ENCODE measurements around the gene LRGUK.
"Not testable (repeated sequence)": the region's sequence is repeated elsewhere in the genome, so short reads cannot be mapped to it uniquely, and the experiment has no call there.

Gene LRGUK

DNA sequence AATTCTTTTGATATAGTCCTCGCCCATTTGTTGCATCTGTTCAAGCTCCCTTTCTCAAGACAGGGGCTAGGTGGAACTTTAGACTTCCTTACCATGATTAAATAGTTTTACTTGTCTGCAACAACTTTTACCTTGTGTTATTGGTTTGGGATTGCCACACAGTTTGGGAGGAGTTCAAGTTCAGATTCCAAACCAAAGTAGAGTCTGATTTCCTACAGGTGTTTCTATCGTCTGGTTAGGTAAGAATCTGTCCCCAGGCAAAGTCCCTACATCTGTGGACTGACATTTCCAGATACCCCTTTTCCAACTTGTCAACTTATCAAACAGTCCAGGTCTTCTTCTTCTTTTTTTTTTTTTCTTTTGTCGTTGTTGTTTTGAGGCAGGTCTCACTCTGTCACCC lies 93.1 kb downstream of the LRGUK start:
- H3K4me3 ChIP-seq (ENCODE audit: low read depth, low read length) = no peak overlapping the region
- TF ChIP-seq, protein P1, sequence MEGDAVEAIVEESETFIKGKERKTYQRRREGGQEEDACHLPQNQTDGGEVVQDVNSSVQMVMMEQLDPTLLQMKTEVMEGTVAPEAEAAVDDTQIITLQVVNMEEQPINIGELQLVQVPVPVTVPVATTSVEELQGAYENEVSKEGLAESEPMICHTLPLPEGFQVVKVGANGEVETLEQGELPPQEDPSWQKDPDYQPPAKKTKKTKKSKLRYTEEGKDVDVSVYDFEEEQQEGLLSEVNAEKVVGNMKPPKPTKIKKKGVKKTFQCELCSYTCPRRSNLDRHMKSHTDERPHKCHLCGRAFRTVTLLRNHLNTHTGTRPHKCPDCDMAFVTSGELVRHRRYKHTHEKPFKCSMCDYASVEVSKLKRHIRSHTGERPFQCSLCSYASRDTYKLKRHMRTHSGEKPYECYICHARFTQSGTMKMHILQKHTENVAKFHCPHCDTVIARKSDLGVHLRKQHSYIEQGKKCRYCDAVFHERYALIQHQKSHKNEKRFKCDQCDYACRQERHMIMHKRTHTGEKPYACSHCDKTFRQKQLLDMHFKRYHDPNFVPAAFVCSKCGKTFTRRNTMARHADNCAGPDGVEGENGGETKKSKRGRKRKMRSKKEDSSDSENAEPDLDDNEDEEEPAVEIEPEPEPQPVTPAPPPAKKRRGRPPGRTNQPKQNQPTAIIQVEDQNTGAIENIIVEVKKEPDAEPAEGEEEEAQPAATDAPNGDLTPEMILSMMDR (IDR thresholded peaks at IDR 0.05; ENCODE audit: borderline replicate concordance, insufficient read depth, low read depth, low read length) = no peak

DNA sequence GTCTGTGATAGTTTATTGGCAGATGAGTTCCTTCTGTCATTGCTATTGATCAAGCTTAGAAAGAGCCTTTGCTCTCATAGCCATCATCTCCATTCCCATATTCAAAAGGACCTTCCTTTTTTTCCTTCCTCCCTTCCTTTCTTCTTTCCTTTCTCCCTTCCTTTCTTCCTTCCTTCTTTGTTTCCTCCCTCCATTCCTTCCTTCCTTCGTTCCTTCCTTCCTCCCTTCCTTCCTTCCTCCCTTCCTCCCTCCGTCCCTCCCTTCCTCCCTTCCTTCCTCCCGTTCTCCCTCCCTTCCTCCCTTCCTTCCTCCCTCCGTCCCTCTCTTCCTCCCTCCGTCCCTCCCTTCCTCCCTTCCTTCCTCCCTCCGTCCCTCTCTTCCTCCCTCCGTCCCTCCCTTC lies 104.2 kb downstream of the LRGUK start:
- H3K4me3 ChIP-seq (ENCODE audit: low read depth, low read length) = not testable (repeated sequence)

DNA sequence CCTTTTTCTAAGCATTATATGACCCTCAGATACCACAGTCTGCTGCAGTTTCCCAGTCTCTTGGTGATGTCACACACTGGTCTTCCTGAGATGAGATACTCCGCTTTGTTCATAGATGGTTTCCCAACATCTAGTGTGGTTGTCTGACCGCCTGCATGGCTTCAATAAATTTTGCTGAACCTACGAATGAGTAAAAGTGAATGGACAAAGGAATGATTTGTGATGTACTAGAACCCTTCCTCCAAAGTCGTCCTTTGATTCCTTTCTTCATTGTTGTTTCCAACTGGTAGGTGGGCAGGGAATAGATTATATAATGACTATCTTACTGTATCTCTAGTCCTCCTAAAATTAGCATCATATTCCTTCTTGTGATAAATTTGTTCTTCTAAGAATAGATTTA lies 107.1 kb downstream of the LRGUK start:
- TF ChIP-seq, protein P1 (IDR thresholded peaks at IDR 0.05; ENCODE audit: borderline replicate concordance, insufficient read depth, low read depth, low read length) = no peak
- H3K4me3 ChIP-seq (ENCODE audit: low read depth, low read length) = no peak overlapping the region

DNA sequence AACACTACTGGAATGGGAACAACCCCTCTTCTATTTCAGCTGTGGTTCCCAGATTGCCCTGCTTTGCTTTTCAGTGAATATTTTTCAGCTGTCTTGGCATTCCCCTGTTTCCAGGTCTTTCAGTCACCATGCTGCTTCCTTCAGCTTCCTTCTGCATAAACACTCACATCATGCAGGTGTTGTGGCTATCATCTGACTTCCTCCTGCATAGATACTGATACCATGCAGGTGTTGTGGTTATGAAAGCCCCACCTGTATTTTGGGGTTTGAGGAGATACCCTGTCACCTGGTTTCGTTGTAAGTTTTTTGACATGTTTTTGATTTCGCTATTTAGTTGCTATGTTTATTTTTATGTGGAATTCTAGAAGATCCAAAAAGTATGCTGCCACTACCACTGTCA lies 118.1 kb downstream of the LRGUK start:
- no peak overlapping the region for H3K4me3 ChIP-seq (ENCODE audit: low read depth, low read length)
- TF ChIP-seq, protein P1 (IDR thresholded peaks at IDR 0.05; ENCODE audit: borderline replicate concordance, insufficient read depth, low read depth, low read length) = no peak

DNA sequence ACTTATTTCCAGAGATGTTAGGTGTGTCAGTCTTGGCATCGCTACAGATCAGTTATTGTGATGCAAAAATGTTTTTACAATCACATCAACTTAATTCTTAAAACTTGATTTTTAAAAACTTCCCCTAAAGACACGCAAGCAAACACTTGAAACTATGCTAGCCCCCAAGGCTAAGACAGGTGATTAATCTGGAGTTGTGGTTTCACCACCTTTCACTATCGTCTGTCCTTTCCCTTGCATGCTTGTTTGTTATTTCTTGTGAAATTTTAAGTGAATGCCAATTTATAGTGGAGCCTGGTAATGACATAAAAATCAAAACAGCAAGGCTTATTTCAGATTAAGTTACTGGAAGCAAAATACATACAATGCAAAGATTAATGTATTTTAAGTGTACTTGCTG lies 119.2 kb downstream of the LRGUK start:
- H3K4me3 ChIP-seq (ENCODE audit: low read depth, low read length) = no peak overlapping the region
- TF ChIP-seq, protein P1 (IDR thresholded peaks at IDR 0.05; ENCODE audit: borderline replicate concordance, insufficient read depth, low read depth, low read length) = no peak

DNA sequence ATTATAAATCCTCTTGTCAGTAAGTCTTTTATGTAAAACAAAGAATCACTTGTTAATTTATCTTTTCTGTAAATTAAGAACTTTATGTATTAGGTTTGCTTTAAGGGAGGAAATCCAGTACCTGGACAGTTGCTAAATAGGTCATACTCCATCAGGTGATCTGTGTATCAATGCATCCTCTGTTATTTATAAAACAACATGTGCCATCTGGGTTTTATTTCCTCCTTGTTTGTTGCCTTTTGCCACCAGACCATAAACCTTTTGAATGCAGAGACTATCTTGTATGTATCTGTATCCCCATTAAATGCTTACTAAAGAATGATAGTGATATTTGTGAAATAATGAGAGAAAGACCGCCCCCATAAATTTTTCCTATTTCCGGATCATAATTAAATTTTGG lies 119.6 kb downstream of the LRGUK start:
- TF ChIP-seq, protein P1 (IDR thresholded peaks at IDR 0.05; ENCODE audit: borderline replicate concordance, insufficient read depth, low read depth, low read length) = no peak
- no peak overlapping the region for H3K4me3 ChIP-seq (ENCODE audit: low read depth, low read length)

DNA sequence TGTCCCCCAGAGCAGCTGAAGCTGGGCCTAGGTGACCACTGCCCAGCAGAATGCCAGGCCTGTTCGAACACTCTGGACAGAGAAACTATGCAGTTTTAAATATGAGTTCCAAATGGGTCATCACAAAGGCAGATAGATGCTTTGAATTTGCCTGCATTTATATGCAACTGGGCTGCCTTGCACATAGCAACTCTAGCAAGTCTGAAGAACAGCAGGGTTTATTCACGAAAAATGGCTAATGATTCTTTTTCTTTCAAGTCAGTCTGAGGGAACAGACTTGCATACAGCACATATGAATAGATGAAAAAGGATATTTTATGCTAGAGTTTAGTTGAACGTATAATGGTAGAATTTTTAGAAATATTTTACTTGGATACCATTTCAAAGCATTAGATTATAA lies 121.1 kb downstream of the LRGUK start:
- H3K4me3 ChIP-seq (ENCODE audit: low read depth, low read length) = no peak overlapping the region
- TF ChIP-seq, protein P1 (IDR thresholded peaks at IDR 0.05; ENCODE audit: borderline replicate concordance, insufficient read depth, low read depth, low read length) = no peak

DNA sequence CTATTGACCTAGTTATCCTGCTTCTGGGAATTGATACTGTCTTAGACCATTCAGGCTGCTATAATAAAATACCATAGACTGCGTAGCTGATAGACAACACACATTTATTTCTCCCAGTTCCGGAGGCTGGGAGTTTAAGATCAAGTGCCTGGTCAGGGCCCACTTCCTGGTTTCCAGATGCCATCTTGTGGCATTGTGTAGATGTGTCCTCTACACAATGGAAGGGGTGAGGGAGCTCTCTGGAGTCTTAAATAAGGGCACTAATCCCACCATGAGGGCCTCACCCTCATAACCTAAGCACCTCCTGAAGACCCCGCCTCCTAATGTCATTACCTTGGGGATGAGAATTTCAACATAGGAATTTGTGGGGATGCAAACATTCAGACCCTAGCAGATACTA lies 127.2 kb downstream of the LRGUK start:
- TF ChIP-seq, protein P1 (IDR thresholded peaks at IDR 0.05; ENCODE audit: borderline replicate concordance, insufficient read depth, low read depth, low read length) = no peak
- H3K4me3 ChIP-seq (ENCODE audit: low read depth, low read length) = no peak overlapping the region
